Measurements from ENCODE around the gene HCRT.

The HCRT gene

DNA sequence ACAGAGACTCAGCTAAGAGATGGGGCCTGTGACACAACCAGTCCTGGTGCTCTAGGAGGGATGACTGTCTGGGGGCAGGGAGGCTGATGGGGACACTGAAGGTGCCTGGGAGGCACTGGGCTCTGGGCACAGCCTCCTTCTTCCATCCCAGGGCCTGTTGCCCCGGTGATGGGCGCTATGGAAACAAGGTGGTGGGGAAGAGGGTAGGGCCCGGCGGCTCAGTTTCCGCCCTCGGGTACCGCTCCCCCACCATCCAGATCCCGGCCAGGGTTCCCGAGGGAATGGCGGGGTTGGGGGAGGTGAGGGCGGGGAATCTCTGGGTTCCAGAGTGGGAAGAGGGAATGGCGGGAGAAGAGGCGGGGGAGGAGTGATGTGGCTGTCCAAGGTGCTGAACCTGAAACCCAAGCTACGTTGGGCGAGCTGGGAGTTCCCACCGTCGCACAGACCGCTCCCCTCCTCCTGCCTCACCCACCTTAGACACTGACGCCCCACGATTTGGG is 5.3 kb downstream of the HCRT start:
- TF ChIP-seq, protein P1, sequence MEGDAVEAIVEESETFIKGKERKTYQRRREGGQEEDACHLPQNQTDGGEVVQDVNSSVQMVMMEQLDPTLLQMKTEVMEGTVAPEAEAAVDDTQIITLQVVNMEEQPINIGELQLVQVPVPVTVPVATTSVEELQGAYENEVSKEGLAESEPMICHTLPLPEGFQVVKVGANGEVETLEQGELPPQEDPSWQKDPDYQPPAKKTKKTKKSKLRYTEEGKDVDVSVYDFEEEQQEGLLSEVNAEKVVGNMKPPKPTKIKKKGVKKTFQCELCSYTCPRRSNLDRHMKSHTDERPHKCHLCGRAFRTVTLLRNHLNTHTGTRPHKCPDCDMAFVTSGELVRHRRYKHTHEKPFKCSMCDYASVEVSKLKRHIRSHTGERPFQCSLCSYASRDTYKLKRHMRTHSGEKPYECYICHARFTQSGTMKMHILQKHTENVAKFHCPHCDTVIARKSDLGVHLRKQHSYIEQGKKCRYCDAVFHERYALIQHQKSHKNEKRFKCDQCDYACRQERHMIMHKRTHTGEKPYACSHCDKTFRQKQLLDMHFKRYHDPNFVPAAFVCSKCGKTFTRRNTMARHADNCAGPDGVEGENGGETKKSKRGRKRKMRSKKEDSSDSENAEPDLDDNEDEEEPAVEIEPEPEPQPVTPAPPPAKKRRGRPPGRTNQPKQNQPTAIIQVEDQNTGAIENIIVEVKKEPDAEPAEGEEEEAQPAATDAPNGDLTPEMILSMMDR (IDR thresholded peaks at IDR 0.05; ENCODE audit: control insufficient read depth, insufficient read depth, low read depth, low read length, missing control alignments), result no peak
- DNase-seq (ENCODE audit: low read depth), result no peak
- no peak overlapping the region for H3K4me3 ChIP-seq (ENCODE audit: control insufficient read depth, low read depth, low read length)

GRCh38 chr17:42179335-42179734 is 5.9 kb downstream of the HCRT start:
- no peak for DNase-seq (ENCODE audit: low read depth)
- TF ChIP-seq, protein P1 (IDR thresholded peaks at IDR 0.05; ENCODE audit: control insufficient read depth, insufficient read depth, low read depth, low read length, missing control alignments), result no peak
- no peak overlapping the region for H3K4me3 ChIP-seq (ENCODE audit: control insufficient read depth, low read depth, low read length)

DNA sequence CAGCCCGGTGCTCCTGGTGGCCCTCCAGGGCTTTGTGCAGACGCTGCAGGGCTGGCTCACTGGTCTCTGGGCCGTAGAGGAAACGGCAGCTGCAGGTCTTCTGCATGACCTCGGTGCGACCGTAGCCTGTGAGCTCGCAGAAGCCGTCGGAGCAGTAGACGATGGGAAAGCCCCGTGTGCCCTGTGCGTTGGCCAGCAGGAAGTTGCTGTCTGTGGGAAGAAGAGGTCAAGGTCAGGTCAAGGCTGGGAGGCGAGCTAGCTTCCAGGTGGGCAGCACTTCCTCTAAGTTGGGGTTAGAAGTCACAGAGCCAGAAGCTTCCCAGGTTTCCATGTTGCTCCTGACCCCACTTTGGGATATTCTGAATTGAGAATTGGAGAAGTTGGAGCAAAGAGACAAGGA is 6.4 kb downstream of the HCRT start:
- no peak overlapping the region for H3K4me3 ChIP-seq (ENCODE audit: control insufficient read depth, low read depth, low read length)
- TF ChIP-seq, protein P1 (IDR thresholded peaks at IDR 0.05; ENCODE audit: control insufficient read depth, insufficient read depth, low read depth, low read length, missing control alignments), result no peak
- no peak for DNase-seq (ENCODE audit: low read depth)

GRCh38 chr17:42177684-42178083 is 7.6 kb downstream of the HCRT start:
- H3K4me3 ChIP-seq (ENCODE audit: control insufficient read depth, low read depth, low read length), result no peak overlapping the region
- TF ChIP-seq, protein P1 (IDR thresholded peaks at IDR 0.05; ENCODE audit: control insufficient read depth, insufficient read depth, low read depth, low read length, missing control alignments), result no peak
- no peak for DNase-seq (ENCODE audit: low read depth)

DNA sequence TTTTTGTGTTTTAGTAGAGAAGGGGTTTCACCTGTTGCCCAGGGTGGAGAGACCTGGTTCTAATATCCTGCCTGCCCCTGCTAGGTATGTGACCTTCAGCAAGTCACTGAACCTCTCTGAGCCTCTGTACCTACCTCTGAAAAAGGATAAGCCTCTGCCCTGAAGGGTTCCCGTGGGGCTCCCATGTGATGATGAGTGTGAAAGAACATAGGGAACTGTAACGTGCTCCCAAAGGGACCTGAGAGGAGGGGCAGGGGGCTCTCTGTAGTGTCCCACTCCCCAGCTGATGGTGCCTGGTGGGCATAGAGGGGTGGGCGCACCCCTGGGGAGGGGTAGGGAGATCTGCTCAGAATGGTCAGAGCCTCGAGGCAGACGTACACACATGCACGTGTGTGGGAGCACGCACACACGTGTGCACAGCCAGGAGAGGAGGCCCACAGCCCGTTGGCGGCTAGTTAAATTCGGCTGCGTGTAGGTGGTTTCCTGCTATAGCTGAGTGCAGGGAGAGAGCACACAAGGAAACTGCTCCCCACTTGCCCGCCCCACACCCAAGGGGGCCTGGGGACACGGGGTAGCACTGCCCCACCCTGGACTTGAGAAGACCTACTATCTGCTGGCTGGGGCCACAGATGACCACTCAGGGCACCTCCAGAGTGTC is 11.0 kb downstream of the HCRT start:
- TF ChIP-seq, protein P1 (IDR thresholded peaks at IDR 0.05; ENCODE audit: control insufficient read depth, insufficient read depth, low read depth, low read length, missing control alignments), result no peak
- H3K4me3 ChIP-seq (ENCODE audit: control insufficient read depth, low read depth, low read length), result no peak overlapping the region
- no peak for DNase-seq (ENCODE audit: low read depth)

- no peak overlapping the region for H3K4me3 ChIP-seq (ENCODE audit: control insufficient read depth, low read depth, low read length)
- TF ChIP-seq, protein P1 (IDR thresholded peaks at IDR 0.05; ENCODE audit: control insufficient read depth, insufficient read depth, low read depth, low read length, missing control alignments), result no peak
- DNase-seq (ENCODE audit: low read depth), result no peak
These were observed 13.4 kb downstream of the HCRT start for GRCh38 chr17:42171831-42172230.
